ENCODE measurements around the gene JAK3. TPM values are rescaled to one million over a fixed set of nuclear protein-coding genes. Genes with fewer than 3 reads are reported as not detected.

The JAK3 gene
- total RNA-seq, 1 experiment from 2014 or later, result 3.3 TPM

- no peak within 1 kb of the TSS for H3K4ac ChIP-seq (ENCODE audit: low read depth, low read length)
- no peak within 1 kb of the TSS for H3K56ac ChIP-seq (ENCODE audit: insufficient read length, low read depth, low read length)
- no peaks in the 10 kb centered on the region; the same call in 1 of the 2 replicates for H3K27me3 ChIP-seq (ENCODE audit: insufficient read depth, low read length)
- H3K27ac ChIP-seq (ENCODE audit: insufficient read length, low read depth, low read length), result no peak within 1 kb of the TSS
- no peak within 1 kb of the TSS for H3K9ac ChIP-seq (ENCODE audit: extremely low read depth, insufficient read length, low read length)
- Mint-ChIP-seq H3K27me3 (ENCODE audit: low read depth) (peaks cover 31% of the 10 kb centered on the region), H3K4me3 (peak within 1 kb of the TSS; percentile 67 to 84), H3K4me1 (peaks cover 2 to 14% of the 10 kb centered on the region in 2 experiments; a peak in 3 of 4 replicates), H3K9me3 (no peaks in the 10 kb centered on the region), H3K36me3 (ENCODE audit: insufficient read depth in 1 of 3, low read depth in 3 of 3) (no peaks in the 10 kb centered on the region), H3K27ac (peak within 1 kb of the TSS in 1 of 3 experiments; percentile 44; a peak in 1 of 7 replicates)
- H2BK15ac ChIP-seq (ENCODE audit: low read depth, low read length), result no peak within 1 kb of the TSS
- H2AK5ac ChIP-seq (ENCODE audit: insufficient read length, low read length), result no peak within 1 kb of the TSS
- no peak within 1 kb of the TSS for H4K91ac ChIP-seq (ENCODE audit: insufficient read length, low read depth, low read length)
- H3K79me1 ChIP-seq (ENCODE audit: insufficient read depth, low read depth, low read length, poor library complexity, severe bottlenecking), result no peaks in the 10 kb centered on the region
- H4K8ac ChIP-seq (replicated peaks; ENCODE audit: insufficient read length, low read depth, low read length), result no peak within 1 kb of the TSS
- H2BK120ac ChIP-seq (ENCODE audit: low read depth, low read length, poor library complexity, severe bottlenecking), result no peak within 1 kb of the TSS
- H3K23ac ChIP-seq (ENCODE audit: insufficient read length, low read depth, low read length), result no peak within 1 kb of the TSS
- no peaks in the 10 kb centered on the region for H3K4me1 ChIP-seq (ENCODE audit: insufficient read depth, low read length)
- WGBS (ENCODE audit: extremely low coverage, insufficient read length, low lambda C conversion rate), result no CpG with 5 or more reads among the region's 50 CpGs
- H2BK12ac ChIP-seq (ENCODE audit: insufficient read length, low read depth, low read length), result no peak within 1 kb of the TSS
- TF ChIP-seq CTCF (conservative IDR thresholded peaks at IDR 0.05), result no peak; the same call in 2 of the 3 replicates
- no peak within 1 kb of the TSS for H2BK20ac ChIP-seq (ENCODE audit: low read depth, low read length, poor library complexity, severe bottlenecking)
- no peaks in the 10 kb centered on the region for H3K79me2 ChIP-seq (ENCODE audit: insufficient read depth, low read length)
- H4K5ac ChIP-seq (ENCODE audit: insufficient read length, low read depth, low read length), result no peak within 1 kb of the TSS
- H3K4me2 ChIP-seq (ENCODE audit: insufficient read depth, insufficient read length, low read length), result peak within 1 kb of the TSS; percentile 53
- peaks cover 12% of the 10 kb centered on the region for H3K23me2 ChIP-seq (ENCODE audit: insufficient read length, low read depth, low read length, poor library complexity, severe bottlenecking)
- H2BK5ac ChIP-seq (ENCODE audit: insufficient read length, low read length), result no peak within 1 kb of the TSS
- H3K9me3 ChIP-seq (ENCODE audit: control insufficient read depth, low read depth, low read length), result no peaks in the 10 kb centered on the region
- H3K14ac ChIP-seq (ENCODE audit: insufficient read depth, low read length), result peak within 1 kb of the TSS; percentile 57
- H2AFZ ChIP-seq (ENCODE audit: low read length), result no peak within 1 kb of the TSS
- no peaks in the 10 kb centered on the region for H4K20me1 ChIP-seq (ENCODE audit: control insufficient read depth, insufficient read depth, insufficient read length)
- peak; percentile 82 for DNase-seq
- H3K18ac ChIP-seq (ENCODE audit: insufficient read length, low read depth, low read length), result peak within 1 kb of the TSS; percentile 72
- H3T11ph ChIP-seq (ENCODE audit: low read length), result no peak within 1 kb of the TSS
Measured at GRCh38 chr19:17794731-17795494, 52.9 kb downstream of the JAK3 start, which contains the start of gene B3GNT3. Gene B3GNT3 (plus strand): TSS chr19:17795138. CDS start chr19:17807808, 12,670 bp downstream.
